Fibroblast of the conjunctiva (primary cell): ENCODE results near the gene ZBTB47.
A peak's percentile ranks its signal among the peaks of the same experiment; 100 is the strongest.

Experiments used
- DNase-seq: peaks from one replicate; pipeline ENCODE4 v3.0.0-alpha.2; 2010; ENCODE audit warnings: low read depth

The ZBTB47 gene

GRCh38 chr3:42652611-42653302 lies 740 bp upstream of the ZBTB47 start:
- DNase-seq = peak; percentile 57

- no peak for DNase-seq
Observed at GRCh38 chr3:42653303-42653559, 266 bp upstream of the ZBTB47 start.

GRCh38 chr3:42654331-42655201 lies 1.1 kb downstream of the ZBTB47 start:
- no peak for DNase-seq

- DNase-seq = no peak
Observed at GRCh38 chr3:42655331-42655888, 1.9 kb downstream of the ZBTB47 start.

- DNase-seq = no peak
Observed at GRCh38 chr3:42655980-42656679, 2.6 kb downstream of the ZBTB47 start.

- no peak for DNase-seq
Observed at GRCh38 chr3:42656680-42657610, 3.4 kb downstream of the ZBTB47 start.

GRCh38 chr3:42657675-42658074 lies 4.2 kb downstream of the ZBTB47 start:
- no peak for DNase-seq

GRCh38 chr3:42658091-42658770 lies 4.7 kb downstream of the ZBTB47 start:
- DNase-seq = no peak

GRCh38 chr3:42658771-42659390 lies 5.4 kb downstream of the ZBTB47 start:
- no peak for DNase-seq

- no peak for DNase-seq
Observed at GRCh38 chr3:42659451-42660130, 6.1 kb downstream of the ZBTB47 start.

- DNase-seq = no peak
Observed at GRCh38 chr3:42660131-42660715, 6.7 kb downstream of the ZBTB47 start.

GRCh38 chr3:42660898-42661297 lies 7.4 kb downstream of the ZBTB47 start:
- DNase-seq = no peak

- DNase-seq = no peak
Observed at GRCh38 chr3:42661593-42662022, 8.1 kb downstream of the ZBTB47 start.

GRCh38 chr3:42662037-42662812 lies 8.7 kb downstream of the ZBTB47 start:
- no peak for DNase-seq

- no peak for DNase-seq
Observed at GRCh38 chr3:42662813-42663535, 9.5 kb downstream of the ZBTB47 start.

- no peak for DNase-seq
Observed at GRCh38 chr3:42663581-42664437, 10.3 kb downstream of the ZBTB47 start.

- no peak for DNase-seq
Observed at GRCh38 chr3:42664438-42664803, 10.9 kb downstream of the ZBTB47 start.
